Adrenal gland (tissue), 12 donors: ENCODE results near the gene PHF13. TPM values are rescaled to one million over a fixed set of nuclear protein-coding genes. Genes with fewer than 3 reads are reported as not detected.

Experiments used
- DNase-seq, 7 donors: peaks; one replicate each; pipeline ENCODE4 v3.0.0-alpha.2; 2019 to 2020
- H3K27ac ChIP-seq, 5 donors: fragments of 200-600 bp; sonication (generic) in 4 of 5; 1 replicate in 3 of 5; 2 replicates in 2 of 5; pipeline versions ENCODE4 v1.5.1 to v1.8.0; 2016 to 2020; ENCODE audit warnings: mild to moderate bottlenecking in 1 of 5
- H3K27me3 ChIP-seq: fragments of 200-600 bp; 2 replicates; pipeline ENCODE4 v1.8.0; 2021
- H3K36me3 ChIP-seq, 2 donors: fragments of 200-600 bp; replicated peaks in 1 of 2; 1 replicate in 1 of 2; 2 replicates in 1 of 2; pipeline versions ENCODE4 v1.5.1 to v1.8.0; 2018 to 2022
- H3K4me1 ChIP-seq, 2 donors: fragments of 200-600 bp; replicated peaks in 1 of 2; 1 replicate in 1 of 2; 2 replicates in 1 of 2; pipeline versions ENCODE4 v1.5.1 to v1.8.0; 2018 to 2021
- H3K4me3 ChIP-seq, 4 donors: fragments of 200-600 bp; sonication (generic) in 3 of 4; one replicate each; pipeline ENCODE4 v1.5.1; 2016 to 2018
- H3K9me3 ChIP-seq, 3 donors: fragments of 200-600 bp; sonication (generic) in 1 of 3; replicated peaks in 1 of 3; 1 replicate in 2 of 3; 2 replicates in 1 of 3; pipeline versions ENCODE4 v1.5.1 to v1.8.0; 2016 to 2021
- CTCF ChIP-seq, 6 experiments: fragments of 450-650 bp in 4 of 6; fragments of 200-600 bp in 2 of 6; sonication (generic) in 1 of 6; IDR thresholded peaks; 1 replicate in 5 of 6; 2 replicates in 1 of 6; pipeline versions ENCODE4 v1.5.1 to v1.8.0; 2016 to 2021; ENCODE audit warnings: antibody characterized with exemption in 6 of 6, mild to moderate bottlenecking in 2 of 6, moderate library complexity in 1 of 6
- POLR2A ChIP-seq, 2 donors: fragments of 450-650 bp; IDR thresholded peaks; one replicate each; pipeline ENCODE4 v1.6.1; 2017; ENCODE audit warnings: antibody characterized with exemption in 2 of 2, mild to moderate bottlenecking in 2 of 2, moderate library complexity in 1 of 2
- WGBS, 4 donors: extraction: QIAGEN DNeasy Blood & Tissue Kit in 2 of 4; methylation state at CpG; one replicate each; pipeline versions ENCODE4 v1.1.5 to v1.1.7; 2013 to 2017; 5-methylcytosine and 5-hydroxymethylcytosine counted together
- intact Hi-C, 2 donors: fragments of 100-400 bp; cut with DNase I; formaldehyde crosslinking; loops; one replicate each; pipeline versions ENCODE4 v1.14.1 to v1.15.0; 2022 to 2023
- polyA plus RNA-seq, 3 donors: library from polyadenylated mRNA; stranded (reverse); fragments of 200-250 nt in 2 of 3; fragments of 350-450 nt in 1 of 3; fragmentation: Illumina TruSeq in 1 of 3; extraction: RNeasy Lipid Tissue Mini Kit (QIAGEN cat#74804) in 1 of 3; gene quantifications; one replicate each; pipeline ENCODE4 v1.2.3, GENCODE V29; 2013 to 2014
- total RNA-seq, 9 donors: library from RNA; depleted of rRNA in 4 of 9; stranded (reverse); fragments of >200 nt in 4 of 9; fragments of 120-200 nt in 1 of 9; fragmentation: NEBNext Ultra II Directional in 1 of 9; extraction: Animal tissue kit (Norgen Biotek cat#: 25700) in 1 of 9; gene quantifications; one replicate each; pipeline versions ENCODE4 v1.1.0 to v1.2.4, GENCODE V29; 2013 to 2023
- donor health status: healthy with polysubstance abuse.
- donor health status: Bipolar disorder and iron deficiency.
- donor health status: DM: yes; HTN: yes; CAD: no.
- donor health status: DM: no; HTN: no; CAD: no.
- donor health status: DM: no; HTN: no; CAD: no.
- donor health status: DM: yes; HTN: yes; CAD: no.

PHF13 gene
- total and polyA plus RNA-seq, 12 donors: 4.7 to 20.1 (median 12.9) TPM

- Histone ChIP-seq H3K27me3 (no peaks in the 10 kb centered on the region), H3K4me1 (peaks cover 7 to 18% of the 10 kb centered on the region in 2 donors), H3K36me3 (peaks cover 0 to 43% of the 10 kb centered on the region in 2 donors), H3K4me3 (no peak overlapping the region), H3K9me3 (no peaks in the 10 kb centered on the region), H3K27ac (no peak overlapping the region)
- WGBS, 4 donors: 91 to 98% (median 93%) methylated on average over 4 of the region's 4 CpGs
- intact Hi-C loops: no loop called here
- no peak for TF ChIP-seq POLR2A (IDR thresholded peaks at IDR 0.05)
- TF ChIP-seq CTCF (IDR thresholded peaks at IDR 0.05): no peak
- no peak for DNase-seq
Observed at GRCh38 chr1:6619045-6619444, 5.5 kb downstream of the PHF13 start.

GRCh38 chr1:6621429-6622391 lies 8.2 kb downstream of the PHF13 start:
- intact Hi-C loops: no loop called here
- H3K27ac ChIP-seq: peak overlapping the region in 1 of 5 donors; percentile 95
- WGBS, 4 donors: 91 to 94% (median 93%) methylated on average over 31 to 41 of the region's 41 CpGs

GRCh38 chr1:6622396-6623152 lies 9.0 kb downstream of the PHF13 start:
- peak overlapping the region in 4 of 5 donors; percentile 34 to 95 (median 68) for H3K27ac ChIP-seq
- peaks cover 14 to 24% of the 10 kb centered on the region in 2 donors for H3K4me1 ChIP-seq
- H3K4me3 ChIP-seq: no peak overlapping the region
- H3K27me3 ChIP-seq: no peaks in the 10 kb centered on the region
- intact Hi-C loops: no loop called here
- no peak for DNase-seq
- TF ChIP-seq POLR2A (IDR thresholded peaks at IDR 0.05) (no peak), CTCF (IDR thresholded peaks at IDR 0.05) (no peak)
- H3K36me3 ChIP-seq: peaks cover 0 to 41% of the 10 kb centered on the region in 2 donors
- 76 to 86% (median 82%) methylated on average over 8 to 10 of the region's 10 CpGs for WGBS, 4 donors
- H3K9me3 ChIP-seq: no peaks in the 10 kb centered on the region

More at GRCh38 chr1:6621429-6622391, 8.2 kb downstream of the PHF13 start:
- TF ChIP-seq POLR2A (IDR thresholded peaks at IDR 0.05): no peak
- no peak for TF ChIP-seq CTCF (IDR thresholded peaks at IDR 0.05)
- Histone ChIP-seq H3K36me3 (peaks cover 0 to 43% of the 10 kb centered on the region in 2 donors), H3K4me3 (no peak overlapping the region), H3K9me3 (no peaks in the 10 kb centered on the region), H3K27me3 (no peaks in the 10 kb centered on the region), H3K4me1 (peaks cover 14 to 23% of the 10 kb centered on the region in 2 donors)
- DNase-seq: no peak
